GM12873 (cell line): Measurements from ENCODE around the gene CDK5.

Source experiments
- TF ChIP-seq, protein P1 (sequence below): IDR thresholded peaks from 2 replicates; pipeline ENCODE4 v1.5.1; 2012; ENCODE audit warnings: low read depth, mild to moderate bottlenecking, moderate library complexity, low read length, control low read depth; ENCODE audit not compliant: insufficient read depth; ENCODE audit errors: missing control alignments

The CDK5 gene

DNA sequence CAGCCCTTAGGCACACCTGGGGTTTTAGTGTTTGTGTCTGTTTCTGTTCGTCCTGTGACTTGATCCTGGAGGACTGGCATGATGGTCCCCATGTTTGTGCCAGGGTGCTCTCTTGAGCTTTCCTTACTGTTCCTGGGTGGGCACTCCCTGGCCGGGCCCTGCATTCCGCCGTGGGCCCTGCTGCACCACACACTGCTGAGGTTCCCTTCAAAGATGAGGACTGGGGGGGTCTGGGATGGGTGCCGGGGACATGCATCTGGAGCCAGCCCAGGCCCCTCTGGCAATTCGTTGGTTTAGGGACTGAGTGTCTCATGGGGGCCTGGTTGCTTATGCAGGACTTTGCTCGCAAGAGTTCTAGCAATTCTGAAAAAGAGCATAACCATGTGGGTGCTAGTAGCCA is 33.3 kb upstream of the CDK5 start:
- TF ChIP-seq, protein P1, sequence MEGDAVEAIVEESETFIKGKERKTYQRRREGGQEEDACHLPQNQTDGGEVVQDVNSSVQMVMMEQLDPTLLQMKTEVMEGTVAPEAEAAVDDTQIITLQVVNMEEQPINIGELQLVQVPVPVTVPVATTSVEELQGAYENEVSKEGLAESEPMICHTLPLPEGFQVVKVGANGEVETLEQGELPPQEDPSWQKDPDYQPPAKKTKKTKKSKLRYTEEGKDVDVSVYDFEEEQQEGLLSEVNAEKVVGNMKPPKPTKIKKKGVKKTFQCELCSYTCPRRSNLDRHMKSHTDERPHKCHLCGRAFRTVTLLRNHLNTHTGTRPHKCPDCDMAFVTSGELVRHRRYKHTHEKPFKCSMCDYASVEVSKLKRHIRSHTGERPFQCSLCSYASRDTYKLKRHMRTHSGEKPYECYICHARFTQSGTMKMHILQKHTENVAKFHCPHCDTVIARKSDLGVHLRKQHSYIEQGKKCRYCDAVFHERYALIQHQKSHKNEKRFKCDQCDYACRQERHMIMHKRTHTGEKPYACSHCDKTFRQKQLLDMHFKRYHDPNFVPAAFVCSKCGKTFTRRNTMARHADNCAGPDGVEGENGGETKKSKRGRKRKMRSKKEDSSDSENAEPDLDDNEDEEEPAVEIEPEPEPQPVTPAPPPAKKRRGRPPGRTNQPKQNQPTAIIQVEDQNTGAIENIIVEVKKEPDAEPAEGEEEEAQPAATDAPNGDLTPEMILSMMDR, result no peak

DNA sequence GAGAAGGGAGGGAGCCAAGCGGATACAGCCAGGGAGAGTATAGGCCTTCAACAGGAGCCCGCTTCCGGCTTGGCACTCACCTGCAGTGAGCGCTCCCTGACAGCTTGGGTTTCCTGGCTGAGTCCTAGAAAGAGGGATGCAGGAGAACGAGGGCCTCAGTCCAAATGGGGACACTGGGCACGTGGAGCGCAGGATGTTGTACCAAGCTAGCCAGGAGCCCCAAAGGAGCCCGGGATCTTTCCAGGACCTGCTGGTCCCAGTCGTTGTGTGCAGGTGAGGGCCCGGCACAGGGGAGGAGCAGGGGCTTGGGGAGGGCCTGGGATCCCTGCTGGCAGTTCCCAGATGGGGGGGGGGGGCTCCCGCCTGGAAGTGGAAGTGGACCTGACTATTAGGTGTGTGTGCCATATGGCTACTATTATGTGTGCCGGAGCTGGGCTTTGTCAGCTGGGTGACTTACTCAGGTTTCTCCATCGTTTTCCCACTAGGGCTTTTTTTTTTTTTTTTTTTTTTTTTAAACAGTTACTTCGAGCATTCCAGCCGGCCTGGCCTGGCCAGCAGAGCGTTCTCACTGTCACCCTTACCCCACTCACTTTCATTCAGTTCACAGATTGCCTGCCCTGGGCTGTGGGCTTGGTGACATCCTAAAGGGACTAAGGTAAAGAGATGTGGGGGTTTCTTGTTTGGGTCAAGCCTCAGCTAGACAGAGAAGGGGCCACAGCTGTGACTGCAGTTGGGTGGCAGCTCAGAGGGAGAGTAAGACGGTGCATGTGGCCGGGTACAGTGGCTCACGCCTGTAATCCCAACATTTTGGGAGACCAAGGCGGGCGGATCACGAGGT is 32.4 kb upstream of the CDK5 start:
- TF ChIP-seq, protein P1, result no peak

DNA sequence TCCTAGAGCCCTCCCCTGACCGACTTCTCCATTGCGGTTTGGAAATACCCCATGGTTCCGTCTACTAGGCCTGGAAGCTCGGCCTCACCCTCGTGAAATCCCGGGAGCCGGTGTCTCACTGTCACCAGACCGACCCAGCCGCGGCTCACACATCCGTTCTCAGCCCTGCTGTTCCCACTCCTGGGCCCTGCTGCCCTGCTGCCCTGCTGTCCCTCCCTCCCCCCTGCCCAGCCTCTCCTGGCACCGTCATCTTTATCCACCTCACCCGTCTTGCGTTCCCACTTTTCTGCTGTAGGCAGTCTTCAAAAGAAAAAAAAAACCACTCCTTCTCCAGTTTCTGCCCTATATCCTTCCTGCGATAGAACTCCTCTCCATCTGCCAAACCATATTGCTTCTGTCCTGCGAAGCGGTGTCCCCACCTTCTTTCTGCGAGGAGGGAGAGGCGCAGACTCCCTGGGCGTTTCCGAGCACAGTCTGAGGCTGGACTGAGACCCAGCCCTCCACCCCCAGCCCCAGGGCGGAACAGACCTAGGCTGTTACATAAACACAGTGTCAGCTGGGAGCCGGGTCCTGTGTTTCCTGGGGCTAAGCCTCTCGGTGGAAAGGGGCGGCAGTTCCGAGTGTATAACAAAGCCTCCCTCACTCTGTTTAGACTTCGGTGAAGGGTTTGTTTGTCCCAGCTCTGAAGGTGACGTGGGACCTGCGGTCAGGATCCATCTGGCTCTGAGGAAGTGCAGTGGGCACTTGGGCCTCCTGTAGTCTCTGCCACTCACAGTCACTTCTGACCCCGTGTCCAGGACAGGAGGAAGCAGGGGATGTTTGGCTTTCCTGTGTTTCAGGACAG is 31.4 kb upstream of the CDK5 start:
- TF ChIP-seq, protein P1, result no peak

DNA sequence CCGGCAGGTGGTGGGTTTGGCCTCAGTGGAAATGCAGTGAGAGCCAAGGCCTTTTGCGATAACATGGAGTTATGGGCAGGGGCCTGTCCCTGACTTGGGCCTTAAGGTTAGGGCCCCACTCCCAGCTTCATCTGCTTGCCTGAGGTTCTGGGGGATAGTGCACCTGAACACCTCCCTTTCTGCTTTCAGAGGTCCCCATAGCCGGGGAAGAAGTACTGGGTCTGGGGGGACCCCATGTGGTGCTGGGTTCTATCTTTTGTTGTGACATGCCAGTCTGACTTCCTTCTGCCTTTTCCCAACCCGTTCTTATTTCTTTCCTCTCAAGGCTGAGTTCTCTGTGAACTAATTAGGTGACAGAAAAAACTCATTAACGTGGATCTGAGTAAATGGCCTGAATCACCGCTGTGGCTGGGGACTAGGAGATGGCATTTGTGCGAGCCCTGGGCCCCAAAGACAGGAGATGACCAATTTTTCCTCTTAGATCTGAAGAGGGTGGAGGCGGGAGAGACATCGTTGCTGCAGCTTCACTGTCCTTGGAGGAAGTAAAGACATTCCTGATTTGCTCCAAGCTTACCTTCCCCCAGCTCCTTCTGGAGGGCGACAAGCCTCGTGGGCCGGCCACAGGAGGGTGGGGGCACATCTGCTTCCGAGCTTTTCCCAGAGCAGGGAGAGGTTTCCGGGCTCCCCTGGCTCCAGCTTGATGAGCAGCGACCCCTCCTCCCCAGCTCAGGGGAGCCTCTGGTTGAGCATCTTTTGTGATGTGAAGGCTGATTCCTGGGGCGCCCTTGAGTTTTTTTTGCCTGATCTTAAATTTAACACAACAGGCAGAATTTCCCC is 30.5 kb upstream of the CDK5 start:
- TF ChIP-seq, protein P1, result no peak

DNA sequence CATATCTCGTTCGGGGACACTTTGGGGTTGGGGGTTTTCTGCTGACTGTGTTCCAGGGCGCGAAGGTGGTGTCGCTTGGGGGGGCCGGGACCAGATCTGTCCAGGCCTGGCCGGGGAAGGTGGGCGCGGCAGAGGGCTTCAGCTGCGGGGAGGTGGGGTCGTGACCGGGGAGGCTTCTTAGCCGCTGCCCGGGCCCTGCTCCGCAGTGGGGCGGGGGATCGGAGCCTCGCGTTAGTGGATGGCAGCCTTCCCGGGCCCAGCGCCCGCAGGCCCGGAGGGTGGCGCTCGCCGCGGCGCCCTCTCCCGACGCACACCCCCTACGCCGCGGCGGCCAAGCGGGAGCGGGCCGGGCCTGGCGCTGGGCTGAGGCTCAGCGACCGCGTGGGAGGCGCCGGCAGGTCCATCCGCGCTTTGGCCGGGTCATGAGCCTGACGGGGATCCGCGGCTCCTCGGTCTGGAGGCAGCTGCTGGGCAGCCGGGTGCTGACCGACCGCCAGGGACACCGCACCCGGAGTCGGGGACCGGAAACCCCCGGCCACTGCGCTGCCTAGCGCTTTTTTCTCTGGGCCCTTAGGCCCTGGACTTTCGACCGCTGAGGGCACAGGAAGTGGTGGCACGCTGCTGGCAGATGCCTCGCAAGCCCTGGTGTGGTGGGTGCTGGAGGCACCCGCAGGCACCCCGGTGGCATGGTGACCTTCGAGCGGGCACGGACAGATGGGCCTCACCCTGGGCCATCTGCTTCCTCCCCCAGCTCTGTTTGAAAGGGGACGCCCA is 29.7 kb upstream of the CDK5 start:
- TF ChIP-seq, protein P1, result peak; percentile 35

DNA sequence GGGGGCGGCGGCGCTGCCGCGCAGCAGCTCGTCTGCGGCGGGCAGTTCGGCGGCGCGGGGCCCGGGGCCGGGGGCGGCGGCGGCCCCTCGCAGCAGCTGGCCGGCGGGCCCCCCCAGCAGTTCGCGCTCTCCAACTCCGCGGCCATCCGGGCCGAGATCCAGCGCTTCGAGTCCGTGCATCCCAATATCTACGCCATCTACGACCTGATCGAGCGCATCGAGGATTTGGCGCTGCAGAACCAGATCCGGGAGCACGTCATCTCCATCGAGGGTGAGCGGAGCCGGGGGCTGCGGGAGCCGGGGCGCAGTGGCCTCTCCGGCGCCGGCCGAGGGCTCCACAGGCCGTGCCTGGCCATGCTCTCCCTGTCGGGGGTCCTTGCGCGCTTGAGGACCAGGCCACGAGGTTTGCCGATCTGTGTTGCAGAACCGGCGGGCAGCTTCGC is 29.1 kb upstream of the CDK5 start:
- TF ChIP-seq, protein P1, result no peak
